Neural progenitor cell (in vitro differentiated cells): ENCODE data around the gene DLX4.

Experiments
- EZH2phosphoT487 ChIP-seq: fragments of 200-600 bp; sonication (generic); IDR thresholded peaks from 2 replicates; pipeline ENCODE4 v1.6.1; 2017; ENCODE audit warnings: antibody characterized with exemption
- TF ChIP-seq, protein P1 (sequence below): fragments of 200-600 bp; sonication (generic); IDR thresholded peaks from 2 replicates; pipeline ENCODE4 v1.5.1; 2017; ENCODE audit warnings: antibody characterized with exemption, mild to moderate bottlenecking

DNA sequence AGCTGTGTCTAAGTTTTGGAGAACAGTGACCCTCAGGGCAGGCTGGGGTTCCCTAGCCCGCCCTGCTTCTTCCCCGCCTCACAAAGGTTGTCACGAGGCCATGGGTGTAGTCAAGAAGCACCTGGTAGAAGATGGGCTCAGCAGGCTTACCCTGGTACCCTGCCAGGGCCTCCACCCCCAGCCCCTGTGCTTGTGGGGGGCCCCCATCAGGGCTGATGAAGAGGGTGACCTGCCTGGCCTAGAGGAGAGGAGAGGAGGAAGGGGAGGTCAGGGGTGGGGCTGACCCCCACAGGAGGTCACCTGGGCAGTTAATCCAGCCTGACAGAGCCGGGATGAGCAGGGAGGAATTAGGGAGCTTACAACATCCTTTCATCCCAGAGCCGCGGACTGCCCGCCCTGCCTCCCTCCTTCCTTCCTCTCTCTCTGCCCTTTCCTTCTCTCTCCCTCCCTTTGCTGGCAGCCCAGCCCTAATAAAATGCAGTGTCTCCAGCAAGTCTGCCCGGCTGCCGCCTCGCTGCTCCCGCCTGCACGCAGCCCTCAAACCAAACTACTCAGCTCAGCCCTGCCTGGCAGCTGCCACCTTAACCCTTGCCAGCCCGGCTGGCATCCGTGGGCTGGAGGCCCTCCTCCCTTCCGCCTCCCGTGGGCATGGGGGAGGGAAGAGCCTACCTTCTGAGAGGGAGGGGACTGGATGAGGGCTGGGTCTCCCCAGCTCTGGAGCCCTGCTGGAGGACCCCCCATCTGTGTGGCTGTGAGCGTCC is 18.9 kb downstream of the DLX4 start:
- TF ChIP-seq, protein P1, sequence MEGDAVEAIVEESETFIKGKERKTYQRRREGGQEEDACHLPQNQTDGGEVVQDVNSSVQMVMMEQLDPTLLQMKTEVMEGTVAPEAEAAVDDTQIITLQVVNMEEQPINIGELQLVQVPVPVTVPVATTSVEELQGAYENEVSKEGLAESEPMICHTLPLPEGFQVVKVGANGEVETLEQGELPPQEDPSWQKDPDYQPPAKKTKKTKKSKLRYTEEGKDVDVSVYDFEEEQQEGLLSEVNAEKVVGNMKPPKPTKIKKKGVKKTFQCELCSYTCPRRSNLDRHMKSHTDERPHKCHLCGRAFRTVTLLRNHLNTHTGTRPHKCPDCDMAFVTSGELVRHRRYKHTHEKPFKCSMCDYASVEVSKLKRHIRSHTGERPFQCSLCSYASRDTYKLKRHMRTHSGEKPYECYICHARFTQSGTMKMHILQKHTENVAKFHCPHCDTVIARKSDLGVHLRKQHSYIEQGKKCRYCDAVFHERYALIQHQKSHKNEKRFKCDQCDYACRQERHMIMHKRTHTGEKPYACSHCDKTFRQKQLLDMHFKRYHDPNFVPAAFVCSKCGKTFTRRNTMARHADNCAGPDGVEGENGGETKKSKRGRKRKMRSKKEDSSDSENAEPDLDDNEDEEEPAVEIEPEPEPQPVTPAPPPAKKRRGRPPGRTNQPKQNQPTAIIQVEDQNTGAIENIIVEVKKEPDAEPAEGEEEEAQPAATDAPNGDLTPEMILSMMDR: no peak
- no peak for TF ChIP-seq EZH2phosphoT487
